NCI-H1105 (cell line): ENCODE data around the gene MVB12B.

ENCODE experiments used
- DNase-seq: peaks from one replicate; lab custom pipeline; 2025; lab: John Stamatoyannopoulos, UW

Gene MVB12B

DNA sequence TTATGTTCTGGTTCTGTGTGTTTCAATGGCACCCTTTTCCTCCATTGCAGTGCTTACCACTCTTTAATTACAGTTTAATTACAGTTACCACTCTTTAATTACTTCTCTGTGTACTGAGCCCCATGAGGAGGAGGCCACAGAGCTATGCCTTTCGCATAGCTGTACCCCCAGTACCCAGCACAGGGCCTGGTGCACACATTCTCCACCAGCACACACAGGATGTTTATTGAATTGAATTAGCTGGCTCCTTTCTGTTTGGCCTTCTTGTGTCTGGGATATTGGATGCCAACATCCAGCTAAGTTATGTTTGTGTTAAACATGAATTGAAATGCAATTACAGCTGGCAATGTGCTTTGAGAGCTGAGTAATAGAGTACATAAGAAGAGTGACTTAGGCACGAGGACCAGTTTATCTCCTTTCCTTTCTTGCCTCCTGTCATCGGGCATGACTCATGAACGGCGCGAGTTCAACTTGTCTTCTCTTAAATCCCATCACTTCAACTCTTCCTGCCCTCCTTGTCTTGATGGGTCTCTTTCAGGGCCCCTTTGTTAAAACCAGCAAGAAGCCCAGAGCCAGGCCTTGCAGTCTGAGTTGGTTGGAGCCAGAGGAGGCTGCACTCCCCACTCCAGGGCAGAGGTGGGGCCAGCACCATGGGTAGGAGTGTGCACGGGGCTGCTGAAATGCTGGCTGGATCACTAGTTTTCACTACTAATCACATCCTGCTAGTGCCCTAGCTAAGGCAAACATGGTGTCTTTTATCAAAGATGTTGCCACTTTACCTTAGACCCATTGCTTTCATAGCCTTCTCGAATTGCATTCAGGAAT lies 37.4 kb downstream of the MVB12B start:
- no peak for DNase-seq

DNA sequence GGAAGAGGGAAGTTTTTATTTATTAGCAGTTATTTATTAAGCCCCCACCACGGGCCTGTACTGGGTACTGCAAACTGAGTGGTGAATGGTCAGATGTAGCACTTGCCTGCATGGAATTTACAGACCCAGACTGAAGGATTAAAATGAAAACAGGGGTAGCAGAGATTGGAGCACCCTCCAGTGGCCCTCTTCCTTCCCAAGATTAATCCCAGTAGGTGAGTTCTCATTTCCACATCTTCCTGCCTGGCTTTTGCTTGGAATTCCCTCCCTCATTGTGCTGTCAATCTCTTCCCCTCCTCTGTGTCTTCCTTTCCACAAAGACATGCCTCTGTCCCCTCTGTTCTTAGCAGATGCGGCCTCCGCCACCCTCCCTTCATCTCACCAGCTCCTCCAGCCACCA lies 39.2 kb downstream of the MVB12B start:
- DNase-seq, result no peak

DNA sequence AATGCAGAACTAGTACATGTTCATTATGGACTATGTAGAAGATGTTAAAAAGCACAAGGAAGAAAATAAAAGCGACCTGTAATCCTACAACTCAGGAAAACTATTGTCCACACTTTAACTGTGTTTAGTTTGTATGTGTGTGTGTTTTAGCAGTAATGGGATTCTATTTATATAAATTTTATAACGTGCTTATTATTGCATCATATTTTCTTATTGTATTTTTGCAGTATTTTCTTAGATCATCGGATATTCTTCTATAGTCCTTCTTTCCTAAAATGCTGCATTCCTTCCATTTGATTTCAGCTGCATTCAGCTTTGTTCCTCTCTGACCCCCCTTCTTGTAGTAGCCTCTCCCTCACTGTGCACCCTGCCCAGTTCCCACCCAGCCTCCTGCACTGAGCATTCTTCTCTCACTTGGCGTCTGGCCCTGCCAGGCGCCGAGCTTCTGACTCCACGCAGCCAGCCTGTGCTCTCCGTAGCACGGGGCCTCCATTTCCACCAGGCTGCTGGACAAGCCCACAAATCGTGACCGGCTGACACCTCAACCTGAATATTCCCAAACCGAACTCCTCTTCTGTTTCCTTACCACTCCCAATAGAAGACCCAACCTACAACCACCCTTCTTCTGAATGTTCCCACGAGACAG lies 39.9 kb downstream of the MVB12B start:
- DNase-seq, result peak; percentile 8

DNA sequence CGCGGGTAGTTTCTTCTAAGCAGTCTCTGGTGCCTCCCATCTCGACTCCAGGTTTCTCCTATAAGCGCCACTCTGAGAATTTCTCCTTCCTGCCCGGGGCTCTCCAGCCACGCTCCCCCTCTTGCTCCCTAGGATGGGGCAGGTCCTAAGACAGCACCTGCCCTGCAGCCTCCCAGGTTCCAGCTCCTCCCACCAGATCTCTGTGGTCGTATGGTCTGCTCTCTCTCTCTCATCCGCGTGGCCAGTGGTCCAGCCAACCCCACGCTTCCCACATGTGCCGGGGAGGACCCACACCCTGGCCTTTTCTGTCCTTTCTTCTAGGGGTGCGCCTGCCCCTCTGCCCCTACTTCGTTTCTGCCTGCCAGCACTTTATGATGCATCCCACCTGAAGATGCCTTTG lies 40.5 kb downstream of the MVB12B start:
- no peak for DNase-seq

DNA sequence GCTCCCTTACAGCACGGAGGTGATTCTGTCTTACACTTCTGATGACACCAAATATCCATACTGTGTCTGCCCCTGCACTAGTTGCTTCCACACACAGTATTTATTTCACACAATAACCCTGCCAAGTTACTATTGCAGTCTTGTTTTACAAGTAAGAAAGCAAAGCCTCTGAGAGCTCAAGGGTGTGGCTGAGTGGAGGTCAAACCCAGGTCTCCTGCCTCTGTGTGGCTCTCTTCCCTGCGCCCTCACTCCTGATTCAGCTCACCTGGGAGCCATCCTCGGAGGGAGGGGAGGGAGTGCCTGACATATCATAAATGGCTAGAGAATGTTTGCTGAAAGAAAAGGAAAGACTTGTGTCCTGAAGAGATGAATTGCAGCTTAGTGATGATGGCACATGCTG lies 41.0 kb downstream of the MVB12B start:
- DNase-seq, result no peak

DNA sequence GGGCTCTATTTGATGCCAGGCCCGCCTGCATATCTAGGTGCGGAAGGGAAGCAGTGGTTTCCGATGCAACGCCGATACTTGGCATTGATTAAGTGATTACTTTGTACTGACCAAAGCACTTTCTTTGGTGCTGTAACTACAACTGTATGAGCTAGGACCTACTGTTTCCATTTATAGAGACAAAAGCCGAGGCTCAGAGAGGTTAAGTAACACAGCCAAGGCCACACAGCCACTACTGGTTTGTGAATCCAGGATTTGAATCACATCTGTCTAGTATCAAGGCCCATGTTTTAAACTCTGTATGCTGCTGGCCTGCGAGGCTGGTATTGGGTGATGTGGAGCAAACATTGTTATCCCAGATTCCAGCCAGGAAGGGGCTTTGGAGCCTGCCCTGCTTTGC lies 41.4 kb downstream of the MVB12B start:
- no peak for DNase-seq

DNA sequence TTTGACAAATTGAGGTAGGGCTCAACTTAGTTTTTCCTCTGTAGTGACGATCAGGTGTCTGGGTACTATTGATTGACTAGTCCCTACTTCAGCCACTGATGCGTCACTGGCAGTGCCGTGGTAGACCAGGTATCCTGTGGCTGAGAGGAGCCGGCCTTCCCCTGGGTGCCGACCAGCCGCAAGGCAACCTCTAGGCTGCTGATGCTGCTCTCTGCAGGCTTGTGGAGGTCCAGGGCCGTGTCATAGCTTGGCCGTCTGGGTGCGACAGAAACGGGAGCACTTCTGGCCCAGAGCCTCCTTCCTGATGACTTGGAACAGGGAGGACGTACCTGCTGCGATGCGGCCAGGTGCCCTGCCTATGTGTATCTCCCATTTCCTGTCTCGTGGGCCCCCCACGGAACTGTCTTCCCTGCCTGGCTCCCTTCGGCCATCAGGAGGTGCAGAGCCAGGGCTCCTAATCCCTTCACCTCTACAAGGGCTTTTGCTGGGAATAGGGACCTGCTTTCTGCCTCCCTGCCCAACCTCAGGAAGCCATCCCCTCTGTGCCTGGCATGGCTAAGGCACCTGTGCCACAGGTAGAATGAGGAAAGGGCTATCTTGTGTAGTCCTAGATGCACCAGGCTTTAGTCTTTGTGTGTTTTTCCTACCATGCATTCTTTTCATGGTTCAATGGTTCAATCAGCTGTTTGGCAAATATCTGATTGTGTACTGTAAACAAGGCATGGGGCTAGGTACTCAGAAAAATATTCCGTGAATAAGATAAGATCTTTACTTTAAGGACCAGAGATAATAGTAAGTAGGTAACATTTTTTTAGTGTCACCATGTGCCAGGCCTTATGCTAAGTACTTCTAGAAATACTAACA lies 44.6 kb downstream of the MVB12B start:
- DNase-seq, result no peak

DNA sequence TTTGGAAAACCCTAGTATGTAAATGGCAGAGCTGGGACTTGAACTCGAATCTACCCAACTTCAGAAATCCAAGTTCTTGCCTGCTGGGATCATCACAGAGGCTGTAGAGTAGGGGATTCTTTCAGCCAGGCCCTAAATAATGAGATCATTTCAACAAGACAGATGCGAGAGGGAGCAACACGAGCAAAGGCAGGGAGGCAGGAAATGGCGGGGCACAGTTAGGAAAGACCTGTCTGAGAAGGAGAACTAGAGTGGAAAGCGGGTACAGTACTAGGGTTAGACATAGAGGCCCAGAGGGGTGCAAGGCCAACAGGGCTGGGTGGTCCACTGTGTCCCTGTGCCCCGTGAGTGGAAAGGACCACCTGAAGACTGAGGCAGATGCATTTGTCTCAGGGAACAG lies 46.1 kb downstream of the MVB12B start:
- no peak for DNase-seq

DNA sequence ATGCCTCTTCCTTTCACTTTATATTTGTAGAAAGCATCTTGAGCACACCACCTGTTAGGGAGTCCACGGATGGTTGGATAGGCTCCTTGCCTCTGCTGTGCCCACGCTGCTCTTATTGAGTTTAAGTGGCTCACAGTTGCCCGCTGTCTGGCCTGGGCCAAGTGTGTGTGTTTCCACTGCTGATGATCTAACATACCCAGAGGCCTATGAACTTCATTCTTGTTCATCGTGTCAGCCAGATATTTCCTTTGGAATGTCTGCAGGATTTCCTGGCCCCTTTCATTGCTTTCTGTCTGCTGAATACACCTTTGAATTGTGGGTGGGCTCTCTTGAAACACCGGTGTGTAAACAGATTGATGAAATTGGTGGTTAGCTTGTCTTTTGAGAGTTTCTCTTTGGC lies 46.6 kb downstream of the MVB12B start:
- DNase-seq, result no peak

DNA sequence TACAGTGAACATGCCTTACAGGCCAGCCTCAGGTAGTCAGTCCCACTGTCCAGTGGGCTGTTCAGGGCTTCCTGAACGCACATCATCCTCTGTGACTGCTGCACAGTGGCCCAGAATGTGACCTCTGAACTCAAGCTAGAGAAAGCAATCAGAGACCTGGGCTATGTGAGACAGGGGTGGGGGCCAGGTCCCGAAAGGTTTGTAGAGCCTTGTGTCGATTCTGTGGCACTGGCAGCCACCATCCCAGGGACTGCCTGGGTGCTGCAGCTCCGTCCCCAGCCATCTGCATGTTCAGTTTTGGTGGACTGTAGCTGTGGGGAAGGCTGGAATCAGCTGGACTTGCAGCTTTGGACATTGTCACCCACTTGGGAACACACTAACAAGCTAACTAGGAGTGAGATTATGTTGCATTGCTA lies 47.7 kb downstream of the MVB12B start:
- DNase-seq, result no peak

DNA sequence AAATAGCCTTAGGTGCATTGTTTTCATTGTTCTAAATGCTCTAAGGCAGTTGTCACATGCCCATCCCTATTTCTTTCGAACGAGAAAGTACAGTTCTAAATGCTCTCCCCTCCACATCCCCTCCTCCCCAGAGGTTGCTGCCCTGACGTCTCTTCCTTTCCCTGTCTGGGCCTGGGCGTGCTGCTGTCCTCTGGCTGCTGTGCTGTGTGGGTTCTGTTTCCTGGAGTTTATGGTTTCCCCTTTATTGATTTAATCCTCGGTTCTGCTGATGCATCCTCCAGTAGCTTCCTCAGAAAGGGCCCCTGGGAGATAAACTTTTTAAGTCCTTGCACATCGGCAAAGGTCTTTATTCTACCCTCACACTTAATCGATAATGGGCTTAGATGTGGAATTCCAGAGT lies 48.8 kb downstream of the MVB12B start:
- DNase-seq, result no peak

DNA sequence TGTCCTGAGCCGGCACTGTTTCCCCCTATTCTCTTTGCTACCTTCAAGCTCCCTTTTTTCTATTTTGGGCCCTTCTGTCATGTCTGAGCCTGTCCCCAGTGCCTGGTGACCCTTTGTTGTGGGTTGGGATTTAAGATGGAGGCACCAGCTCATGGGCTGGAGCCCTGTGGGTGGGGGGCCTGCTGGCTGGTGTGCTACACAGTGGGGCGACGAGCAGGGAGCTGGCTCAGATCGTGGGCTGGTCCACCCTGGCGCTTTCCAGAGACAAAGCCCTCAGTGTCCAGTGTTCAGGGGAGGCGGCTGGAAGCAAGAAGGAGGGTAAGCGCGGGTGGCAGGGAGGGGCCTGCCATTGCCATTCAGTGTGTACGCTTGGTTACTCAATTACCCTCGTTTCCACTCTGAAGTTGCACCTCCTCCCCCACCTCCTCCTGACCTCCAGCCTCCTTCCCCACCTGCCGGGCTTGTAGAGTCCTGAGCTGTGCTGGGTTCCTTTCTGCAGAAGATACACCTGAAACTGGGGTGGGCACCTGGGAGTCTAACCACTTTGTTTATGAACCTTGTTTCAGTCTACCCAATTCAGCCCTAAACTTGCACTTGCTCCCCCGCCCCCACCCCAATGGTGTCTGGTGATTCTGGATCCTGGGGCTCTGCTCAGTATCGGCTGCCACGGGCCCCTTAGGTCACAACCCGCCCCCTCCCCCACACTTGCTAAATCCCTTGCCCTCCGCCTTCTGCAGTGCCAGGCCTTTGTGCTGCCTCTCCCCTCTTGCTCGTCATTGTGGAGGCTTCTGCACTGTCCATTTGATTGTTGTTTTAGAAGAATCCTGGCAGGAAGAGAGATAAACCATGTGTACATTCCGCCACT lies 49.9 kb downstream of the MVB12B start:
- peak; percentile 77 for DNase-seq

DNA sequence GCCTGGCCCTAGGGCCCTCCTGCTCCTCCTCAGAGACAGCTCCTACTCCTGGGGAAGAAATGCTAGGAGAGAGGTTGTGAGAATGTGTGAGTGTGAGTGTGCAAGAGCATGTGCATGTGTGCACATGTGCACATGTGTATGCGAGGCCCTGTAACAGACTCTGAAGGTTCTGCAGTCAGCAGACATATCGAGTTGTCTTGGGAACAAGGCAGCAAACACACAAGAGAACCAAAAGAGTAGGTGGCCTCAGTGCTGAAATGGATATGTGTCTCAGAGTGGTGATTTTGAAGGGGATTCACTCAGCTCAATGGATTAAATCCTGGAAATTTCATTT lies 50.5 kb downstream of the MVB12B start:
- DNase-seq, result no peak

DNA sequence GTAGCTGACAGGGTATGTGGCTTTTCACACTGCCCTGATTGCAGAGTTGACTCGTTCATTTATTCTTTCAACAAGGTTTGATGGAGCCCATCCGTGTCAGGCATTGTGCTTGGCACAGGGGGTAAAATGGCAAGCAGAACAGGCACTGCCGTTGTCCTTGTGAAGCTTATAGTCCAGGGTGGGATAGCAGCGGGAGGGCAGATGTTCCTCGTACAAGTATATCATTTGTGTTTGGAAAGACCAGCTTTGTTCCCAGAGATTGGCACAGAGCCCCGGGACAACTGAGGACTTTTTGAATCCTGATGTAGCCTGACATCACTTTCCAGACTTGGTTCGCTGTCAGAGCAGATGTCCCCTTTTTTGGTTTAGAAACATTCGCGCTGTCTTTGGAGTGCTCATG lies 50.9 kb downstream of the MVB12B start:
- DNase-seq, result no peak

DNA sequence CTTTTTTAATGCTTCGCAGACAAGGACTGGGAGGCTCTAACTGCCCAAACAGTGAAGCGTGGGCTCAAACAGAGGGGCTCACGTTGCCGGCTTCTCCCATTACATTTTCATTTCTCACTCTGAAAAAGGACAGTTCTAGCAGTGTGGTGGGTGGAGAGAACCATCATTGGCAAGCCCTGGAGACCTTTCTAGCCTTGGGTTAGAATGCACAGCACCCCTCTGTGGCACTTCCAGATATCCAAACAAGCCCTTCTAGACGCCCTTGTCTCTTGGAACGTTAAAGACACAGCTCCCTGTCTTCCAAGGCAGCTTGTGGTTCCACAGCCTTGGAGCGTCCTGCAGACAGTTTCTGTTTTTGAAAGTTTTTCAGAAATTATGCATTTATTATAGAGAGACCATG lies 52.1 kb downstream of the MVB12B start:
- DNase-seq, result no peak

DNA sequence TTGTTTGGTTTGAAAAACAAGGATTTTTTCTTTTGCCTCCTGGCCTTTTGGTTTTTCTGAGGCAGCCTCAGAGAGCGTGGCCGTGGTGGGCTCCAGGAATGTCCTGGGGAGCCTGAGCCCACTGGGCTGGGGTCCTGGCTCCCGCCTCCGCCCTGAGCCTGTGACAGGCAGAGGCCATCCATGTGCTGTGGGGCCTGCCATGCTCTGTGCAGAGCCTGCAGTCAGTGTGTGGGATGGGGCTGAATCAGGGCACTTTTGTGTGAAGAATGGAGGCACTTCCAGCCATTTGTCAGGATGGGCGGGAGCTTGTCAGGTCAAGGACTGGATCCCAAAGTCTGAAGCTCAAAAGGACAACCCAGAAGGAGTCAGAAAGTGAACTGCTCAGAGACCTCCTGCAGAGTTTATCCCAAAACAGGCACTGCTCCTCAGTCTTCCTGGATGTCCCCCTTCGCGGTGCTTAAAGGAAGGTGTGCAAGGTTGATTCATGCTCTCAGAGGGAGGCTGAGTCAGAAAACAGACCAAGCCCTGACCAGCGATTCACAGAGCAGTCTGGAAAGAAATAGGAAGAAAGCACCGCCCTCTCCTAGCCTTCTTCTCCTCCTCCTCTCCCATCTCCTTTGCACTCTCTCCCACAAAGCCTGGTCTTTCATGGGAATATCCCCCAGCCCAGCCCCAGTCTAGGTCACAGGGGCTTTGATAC lies 53.2 kb downstream of the MVB12B start:
- DNase-seq, result no peak

DNA sequence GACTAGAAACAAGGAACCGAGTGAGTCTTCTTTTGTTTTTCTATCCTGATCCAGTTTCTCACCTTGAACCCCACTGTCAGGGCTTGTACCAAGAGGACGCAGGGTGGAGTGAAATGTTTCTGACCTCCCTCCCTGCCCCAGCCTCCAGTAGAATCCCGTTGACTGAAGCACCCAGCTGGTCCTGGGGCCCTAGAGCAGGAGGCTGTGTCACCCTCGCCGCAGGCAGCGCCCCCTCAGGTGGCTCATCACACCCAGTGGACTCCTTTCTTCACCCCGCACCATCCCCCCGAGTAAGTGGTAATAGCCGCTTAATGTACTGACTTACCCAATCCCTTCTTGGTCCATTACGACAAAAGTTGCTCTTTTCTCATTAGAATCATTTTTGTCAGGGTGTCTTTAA lies 53.8 kb downstream of the MVB12B start:
- DNase-seq, result no peak

DNA sequence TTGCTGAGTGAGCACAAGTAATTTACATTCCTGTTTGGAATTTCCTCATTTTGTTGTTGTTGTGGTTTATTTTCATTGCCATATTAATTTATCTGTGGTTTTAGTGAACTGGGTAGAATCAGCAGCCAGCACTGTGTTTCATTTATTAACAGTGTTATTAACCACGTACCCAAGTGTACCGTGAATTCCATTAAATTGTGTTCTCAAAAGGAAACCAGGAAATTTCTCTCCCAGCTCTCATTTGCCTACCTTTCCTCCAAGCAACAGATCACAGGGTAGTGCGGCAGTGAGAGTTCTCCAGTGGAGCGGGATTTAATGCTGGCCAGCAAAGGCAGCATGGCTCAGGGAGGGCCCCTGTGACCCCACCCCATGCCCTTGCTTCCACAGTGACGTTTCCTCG lies 54.6 kb downstream of the MVB12B start:
- no peak for DNase-seq

DNA sequence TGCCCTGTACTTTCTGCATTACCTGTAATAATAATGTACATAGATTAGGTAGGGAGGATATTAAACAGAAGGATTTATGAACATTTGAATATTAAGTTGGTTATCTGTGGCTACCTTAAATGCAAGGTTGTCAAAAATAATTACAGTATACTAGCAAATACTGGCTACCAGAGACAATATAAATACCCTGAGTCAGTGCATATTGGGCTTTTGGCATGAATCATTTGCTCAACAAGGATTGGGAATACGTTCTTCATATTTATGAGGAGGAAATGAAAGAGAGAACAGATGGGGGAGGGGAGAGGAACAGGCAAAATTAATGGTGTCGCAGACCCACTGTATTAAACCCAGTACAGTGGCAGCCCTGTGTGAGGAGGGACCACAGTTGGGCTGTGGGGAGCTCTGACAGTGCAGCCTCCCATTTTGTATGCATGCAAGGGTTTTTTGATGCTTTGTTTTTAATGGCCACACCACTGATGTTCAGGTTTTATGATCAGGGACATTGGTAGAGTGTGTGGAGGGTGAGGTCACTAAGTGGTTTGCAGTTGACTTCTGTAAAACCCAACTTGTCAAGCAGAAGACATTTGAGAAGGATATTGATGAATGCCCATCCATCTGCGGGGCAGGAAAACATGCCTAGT lies 56.9 kb downstream of the MVB12B start:
- no peak for DNase-seq

DNA sequence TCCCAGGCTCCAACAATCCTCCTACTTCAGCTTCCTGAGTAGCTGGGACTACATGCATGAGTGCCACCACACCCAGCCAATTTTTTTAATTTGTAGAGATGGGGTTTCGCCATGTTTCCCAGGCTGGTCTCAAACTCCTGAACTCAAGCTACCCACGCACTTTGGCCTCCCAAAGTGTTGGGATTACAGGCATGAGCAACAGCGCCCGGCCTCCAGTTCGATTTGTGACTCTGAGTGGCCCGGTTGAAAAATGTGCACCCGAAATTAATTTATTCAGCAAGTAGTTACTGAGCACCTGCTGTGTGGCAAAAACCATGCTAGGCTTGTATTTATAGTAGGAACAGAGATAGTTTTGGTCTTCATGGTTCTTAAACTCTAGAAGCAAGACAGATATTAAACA lies 58.3 kb downstream of the MVB12B start:
- DNase-seq, result no peak

DNA sequence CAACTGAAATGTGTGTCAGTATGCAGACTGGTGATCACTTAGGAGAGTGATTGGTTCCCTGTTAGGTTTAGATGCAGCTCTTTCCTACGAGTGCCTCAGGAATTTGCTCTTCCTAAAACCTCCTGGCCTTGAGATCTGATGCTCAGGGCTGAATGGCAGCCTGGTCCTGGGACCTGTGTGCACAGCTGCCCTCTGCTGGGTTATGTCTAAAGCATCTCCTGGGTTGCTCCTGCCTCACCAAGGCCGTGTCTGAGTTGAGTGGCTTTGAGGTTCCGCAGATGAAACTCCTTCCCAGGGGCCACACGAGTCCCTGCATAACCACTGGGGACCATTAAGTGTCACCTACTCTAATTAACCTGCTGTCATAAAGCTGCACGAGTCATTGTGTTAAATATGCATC lies 59.5 kb downstream of the MVB12B start:
- no peak for DNase-seq
